HL-60/S4 treated with retinoic acid at 250 ng/mL for 4 days and 3 days (cell line): ENCODE results near the gene ABCC1.

Source experiments
- in situ Hi-C: fragments of 300-500 bp; cut with MboI; formaldehyde crosslinking; loops from 2 replicates; pipeline ENCODE4 v1.7.0; 2022; ENCODE audit warnings: low sequenced_read_pairs

Gene ABCC1

GRCh38 chr16:16038950-16039349, 89.5 kb downstream of the ABCC1 start:
- in situ Hi-C loops, result no loop called here

GRCh38 chr16:16041196-16041892, 91.9 kb downstream of the ABCC1 start:
- in situ Hi-C loops, result no loop called here

GRCh38 chr16:16042076-16042475, 92.7 kb downstream of the ABCC1 start:
- in situ Hi-C loops, result no loop called here

GRCh38 chr16:16045296-16045695, 95.9 kb downstream of the ABCC1 start:
- in situ Hi-C loops, result no loop called here

GRCh38 chr16:16045879-16046278, 96.5 kb downstream of the ABCC1 start:
- in situ Hi-C loops, result no loop called here

GRCh38 chr16:16047761-16048160, 98.3 kb downstream of the ABCC1 start:
- in situ Hi-C loops, result no loop called here

- in situ Hi-C loops, result no loop called here
Measured at GRCh38 chr16:16048904-16049582, 99.6 kb downstream of the ABCC1 start.

GRCh38 chr16:16050106-16050505, 100.7 kb downstream of the ABCC1 start:
- in situ Hi-C loops, result no loop called here

- in situ Hi-C loops, result no loop called here
Measured at GRCh38 chr16:16051132-16051531, 101.7 kb downstream of the ABCC1 start.

- in situ Hi-C loops, result no loop called here
Measured at GRCh38 chr16:16052916-16053315, 103.5 kb downstream of the ABCC1 start.

GRCh38 chr16:16057102-16057501, 107.7 kb downstream of the ABCC1 start:
- in situ Hi-C loops, result no loop called here

- in situ Hi-C loops, result no loop called here
Measured at GRCh38 chr16:16059160-16059559, 109.7 kb downstream of the ABCC1 start.

- in situ Hi-C loops, result no loop called here
Measured at GRCh38 chr16:16059895-16060590, 110.6 kb downstream of the ABCC1 start.

GRCh38 chr16:16062023-16062937, 112.9 kb downstream of the ABCC1 start:
- in situ Hi-C loops, result no loop called here

GRCh38 chr16:16063683-16064082, 114.3 kb downstream of the ABCC1 start:
- in situ Hi-C loops, result no loop called here

GRCh38 chr16:16064874-16065384, 115.5 kb downstream of the ABCC1 start:
- in situ Hi-C loops, result no loop called here

- in situ Hi-C loops, result no loop called here
Measured at GRCh38 chr16:16067127-16067526, 117.7 kb downstream of the ABCC1 start.

- in situ Hi-C loops, result no loop called here
Measured at GRCh38 chr16:16071631-16072244, 122.3 kb downstream of the ABCC1 start.

GRCh38 chr16:16073001-16073545, 123.7 kb downstream of the ABCC1 start:
- in situ Hi-C loops, result no loop called here
